Fibroblast of skin of scalp (primary cell): Measurements from ENCODE around the gene C16orf96.
"Not testable (repeated sequence)": the region's sequence is repeated elsewhere in the genome, so short reads cannot be mapped to it uniquely, and the experiment has no call there.

Experiments
- DNase-seq: peaks from one replicate; pipeline ENCODE4 v3.0.0-alpha.2; 2013

The C16orf96 gene

GRCh38 chr16:4566144-4566543 is 10.0 kb downstream of the C16orf96 start:
- no peak for DNase-seq

DNA sequence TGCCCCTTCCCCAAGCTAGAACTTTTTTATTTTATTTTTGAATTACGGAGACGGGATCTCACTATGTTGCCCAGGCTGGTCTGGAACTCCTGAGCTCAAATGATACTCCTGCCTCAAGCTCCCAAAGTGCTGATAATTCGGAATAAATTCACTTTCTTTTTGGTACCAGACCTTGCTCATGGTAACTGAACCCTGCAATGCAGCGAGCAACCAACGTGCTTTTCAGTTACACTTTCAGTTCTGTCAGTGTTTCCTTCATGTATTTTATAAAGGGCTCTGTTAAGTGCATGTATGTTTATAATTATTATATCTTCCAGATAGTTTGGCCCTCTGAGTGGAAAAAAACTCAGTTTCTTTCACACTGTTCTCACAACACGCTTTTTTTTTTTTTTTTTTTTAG is 13.9 kb downstream of the C16orf96 start:
- DNase-seq = no peak

DNA sequence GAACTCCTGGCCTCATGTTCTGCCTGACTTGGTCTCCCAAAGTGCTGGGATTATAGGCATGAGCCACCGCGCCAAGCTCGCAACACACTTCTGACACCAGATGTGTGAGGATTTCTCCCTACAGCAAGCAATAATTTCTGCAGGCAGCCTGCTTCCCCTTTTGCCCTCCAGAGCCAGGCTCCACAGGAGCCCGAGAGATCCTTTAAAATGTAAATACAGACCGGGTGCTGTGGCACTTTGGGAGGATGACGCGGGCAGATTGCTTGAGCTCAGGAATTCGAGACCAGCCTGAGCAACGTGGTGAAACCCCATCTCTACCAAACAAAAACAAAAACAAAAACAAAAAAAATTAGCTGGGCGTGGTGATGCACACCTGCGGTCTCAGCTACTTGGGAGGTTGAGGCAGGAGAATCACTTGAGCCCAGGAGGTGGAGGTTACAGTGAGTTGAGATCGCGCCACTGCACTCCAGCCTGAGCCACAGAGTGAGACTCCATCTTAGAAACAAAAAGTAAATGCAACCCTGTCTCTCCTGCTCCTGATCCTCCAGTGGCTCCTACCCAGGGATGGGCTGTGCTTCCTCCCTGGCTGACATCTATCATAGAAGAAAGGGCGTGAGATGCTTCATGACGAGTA is 14.7 kb downstream of the C16orf96 start:
- no peak for DNase-seq

DNA sequence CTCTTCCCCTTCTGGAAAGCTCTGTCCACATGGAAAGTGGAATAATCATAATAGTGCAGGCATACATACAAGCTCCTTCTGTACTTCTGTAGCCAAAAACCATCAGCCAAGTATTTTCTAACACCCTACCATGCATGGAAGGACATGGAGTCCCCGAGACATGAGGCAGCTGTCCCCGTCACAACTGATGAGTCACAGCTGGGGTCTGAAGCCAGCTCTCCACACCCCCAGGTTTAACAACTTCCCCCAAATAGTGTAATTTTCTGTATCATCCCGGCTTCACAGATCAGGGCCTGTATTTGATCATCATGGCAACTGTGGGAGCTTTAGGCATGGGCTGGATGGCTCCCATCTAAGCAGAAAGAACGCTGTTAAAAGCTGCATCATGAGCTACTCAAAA is 16.6 kb downstream of the C16orf96 start:
- DNase-seq = no peak

DNA sequence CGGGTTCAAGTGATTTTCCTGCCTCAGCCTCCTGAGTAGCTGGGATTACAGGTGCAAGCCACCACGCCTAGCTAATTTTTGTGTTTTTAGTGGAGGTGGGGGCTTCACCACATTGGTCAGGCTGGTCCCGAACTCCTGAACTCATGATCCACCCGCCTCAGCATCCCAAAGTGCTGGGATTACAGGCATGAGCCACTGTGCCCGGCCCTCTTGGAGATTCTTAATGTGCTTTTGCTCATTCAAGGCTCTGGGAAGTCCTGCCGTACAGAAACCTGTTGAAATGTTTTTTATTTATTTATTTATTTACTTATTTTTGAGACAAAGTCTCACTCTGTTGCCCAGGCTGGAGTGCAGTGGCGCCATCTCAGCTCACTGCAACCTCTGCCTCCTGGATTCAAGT is 17.8 kb downstream of the C16orf96 start:
- not testable (repeated sequence) for DNase-seq

GRCh38 chr16:4574919-4575705 is 19.0 kb downstream of the C16orf96 start:
- no peak for DNase-seq

DNA sequence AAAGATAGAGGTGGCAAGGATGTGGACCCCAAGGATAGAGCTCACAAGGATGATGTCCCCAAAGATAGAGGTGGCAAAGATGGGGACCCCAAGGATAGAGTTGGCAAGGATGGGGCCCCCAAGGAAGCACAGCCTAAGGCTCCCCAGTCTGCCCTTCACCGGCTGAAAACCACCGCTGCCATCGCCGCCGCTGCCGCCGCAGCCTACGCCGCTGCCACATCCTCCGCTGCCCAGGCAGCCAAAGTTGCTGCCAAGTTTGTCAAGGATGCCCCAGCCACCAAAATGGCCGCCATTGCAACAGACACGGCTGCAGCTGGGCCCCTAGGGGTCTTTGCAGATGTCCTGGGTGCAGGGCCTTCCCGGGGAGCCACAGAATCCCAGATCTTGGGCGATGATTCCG is 19.9 kb downstream of the C16orf96 start:
- DNase-seq = no peak

- no peak for DNase-seq
Measured at GRCh38 chr16:4578961-4579530, 22.9 kb downstream of the C16orf96 start.

DNA sequence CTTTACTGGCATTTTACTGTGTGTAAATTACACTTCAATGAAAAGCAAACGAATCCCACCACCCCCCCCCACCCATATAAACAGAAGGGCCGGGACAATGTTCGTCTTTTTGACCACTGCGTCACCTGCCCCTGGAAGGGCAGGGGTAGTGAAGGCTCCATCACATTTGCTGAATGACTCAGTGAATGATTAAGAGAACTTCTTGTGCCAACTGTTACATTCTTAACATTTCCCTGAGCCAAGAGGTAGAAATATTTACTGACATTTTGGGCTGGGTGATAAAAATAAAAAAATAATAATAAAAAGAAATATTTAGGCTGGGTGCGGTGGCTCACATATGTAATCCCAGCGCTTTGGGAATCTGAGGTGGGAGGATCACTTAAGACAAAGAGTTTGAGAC is 24.1 kb downstream of the C16orf96 start:
- no peak for DNase-seq

GRCh38 chr16:4583906-4584305 is 27.8 kb downstream of the C16orf96 start:
- no peak for DNase-seq

DNA sequence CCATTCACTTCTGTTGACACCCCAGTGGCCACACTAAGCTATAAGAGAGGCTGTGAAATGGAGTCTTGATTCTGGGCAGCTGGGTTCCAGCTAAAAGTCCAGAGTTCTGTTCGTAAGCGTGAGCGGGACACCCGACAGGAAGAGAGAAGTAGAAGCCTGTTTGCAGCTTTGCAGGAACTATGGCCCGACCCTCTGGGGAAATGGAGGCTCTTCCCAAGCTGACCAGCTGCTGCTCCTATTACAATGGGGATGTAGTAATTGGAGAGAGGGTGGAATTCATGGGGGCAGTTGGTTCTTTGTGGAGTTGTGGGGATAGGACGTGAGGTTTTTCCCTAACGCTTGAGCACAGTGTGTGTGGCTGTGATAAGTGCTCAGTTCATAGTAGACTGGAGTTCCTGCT is 30.2 kb downstream of the C16orf96 start:
- no peak for DNase-seq

DNA sequence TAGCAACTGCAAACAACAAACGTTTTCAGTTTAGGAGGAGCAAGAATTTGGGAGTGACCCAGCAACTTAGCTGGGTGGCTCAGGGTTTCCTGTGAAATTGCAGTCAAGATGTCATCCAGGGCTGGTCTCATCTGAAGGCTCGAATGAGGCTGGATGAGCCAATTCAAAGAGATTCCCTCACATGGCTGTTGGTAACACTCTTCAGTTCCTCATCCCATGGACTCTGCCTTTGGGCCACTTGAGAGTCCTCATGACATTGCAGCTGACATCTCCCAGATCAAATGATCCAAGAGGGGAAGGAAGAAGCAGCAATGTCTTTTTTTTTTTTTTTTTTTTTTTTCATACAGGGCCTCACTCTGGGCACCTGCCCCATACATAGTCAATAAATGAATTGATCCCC is 32.2 kb downstream of the C16orf96 start:
- DNase-seq = no peak

GRCh38 chr16:4588961-4589360 is 32.8 kb downstream of the C16orf96 start:
- no peak for DNase-seq

GRCh38 chr16:4591191-4591590 is 35.1 kb downstream of the C16orf96 start:
- no peak for DNase-seq

DNA sequence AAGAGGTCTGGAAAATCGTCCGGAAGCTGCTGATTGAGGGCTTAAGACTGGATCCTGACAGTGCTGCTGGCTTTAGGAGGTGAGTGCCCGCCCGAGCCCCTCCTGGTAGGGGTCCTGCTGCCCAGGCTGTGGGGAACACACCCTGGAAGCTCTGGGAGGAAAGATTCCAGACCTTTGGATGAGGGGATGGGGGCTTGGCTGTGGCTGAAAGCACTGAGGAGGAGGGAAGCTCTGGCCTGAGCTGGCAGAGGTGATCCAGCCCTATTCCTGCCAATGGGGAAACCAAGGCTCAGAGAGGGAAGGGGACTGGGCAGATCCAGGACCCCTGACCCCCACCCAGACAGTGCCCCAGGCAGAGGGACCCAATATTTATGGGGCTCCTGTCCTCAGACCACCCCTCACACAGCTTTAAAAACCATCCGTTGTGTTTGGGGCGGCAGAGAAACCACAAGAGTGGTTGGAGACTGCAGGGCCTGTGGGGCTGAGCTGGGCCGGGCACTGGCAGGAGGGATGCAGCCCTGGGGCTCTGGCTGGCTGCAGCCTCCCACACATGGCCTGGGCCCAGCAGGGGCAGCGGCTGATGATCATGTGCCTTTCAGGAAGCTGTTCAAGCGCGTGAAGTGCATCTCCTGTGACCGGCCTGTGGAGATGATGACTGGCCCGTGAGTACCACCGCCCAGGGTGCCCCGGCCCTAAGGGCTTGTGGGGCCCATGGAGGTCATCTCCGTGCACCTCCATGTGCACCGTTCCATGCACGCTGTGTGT is 35.7 kb downstream of the C16orf96 start:
- DNase-seq = no peak

GRCh38 chr16:4593086-4593485 is 36.9 kb downstream of the C16orf96 start:
- DNase-seq = no peak

GRCh38 chr16:4594433-4595410 is 38.6 kb downstream of the C16orf96 start:
- no peak for DNase-seq

DNA sequence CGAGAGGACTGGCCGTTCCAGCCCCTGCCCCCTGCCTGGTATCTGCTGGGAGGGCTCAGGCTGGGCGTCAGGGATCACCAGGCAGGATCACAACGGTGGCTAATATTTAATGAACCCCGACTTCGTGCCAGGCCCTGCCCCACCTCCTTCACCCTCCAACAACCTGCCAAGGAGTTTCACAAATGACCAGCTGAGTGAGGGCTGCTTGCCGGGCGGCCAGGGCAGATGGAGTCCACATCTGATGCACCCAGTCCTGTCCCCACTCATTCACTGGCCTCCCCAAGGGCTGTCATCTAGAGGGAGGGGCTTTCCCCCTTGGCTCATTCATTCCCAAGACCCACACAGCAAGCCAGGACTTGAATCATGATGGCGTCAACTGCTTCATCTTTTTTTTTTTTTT is 41.0 kb downstream of the C16orf96 start:
- no peak for DNase-seq

DNA sequence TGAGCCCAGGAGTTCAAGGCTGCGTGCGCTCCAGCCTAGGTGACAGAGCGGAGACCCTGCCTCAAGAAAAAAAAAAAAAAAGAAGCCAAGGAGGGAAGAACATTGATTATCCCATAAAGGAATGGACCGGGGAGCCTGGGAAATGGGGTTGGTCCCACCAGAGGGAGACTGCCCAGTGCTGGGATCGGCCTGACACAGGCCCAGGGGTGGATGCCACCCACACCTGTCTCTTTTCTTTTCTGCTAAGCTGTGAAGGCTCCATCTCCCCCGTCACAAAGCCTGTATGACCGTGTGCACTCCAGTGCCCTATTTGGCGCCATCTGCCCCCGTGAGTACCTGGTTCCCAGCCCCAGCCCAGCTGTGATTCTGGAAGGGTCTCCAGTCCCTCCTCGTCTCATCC is 42.9 kb downstream of the C16orf96 start:
- DNase-seq = no peak

- DNase-seq = no peak
Measured at GRCh38 chr16:4599545-4599944, 43.4 kb downstream of the C16orf96 start.

DNA sequence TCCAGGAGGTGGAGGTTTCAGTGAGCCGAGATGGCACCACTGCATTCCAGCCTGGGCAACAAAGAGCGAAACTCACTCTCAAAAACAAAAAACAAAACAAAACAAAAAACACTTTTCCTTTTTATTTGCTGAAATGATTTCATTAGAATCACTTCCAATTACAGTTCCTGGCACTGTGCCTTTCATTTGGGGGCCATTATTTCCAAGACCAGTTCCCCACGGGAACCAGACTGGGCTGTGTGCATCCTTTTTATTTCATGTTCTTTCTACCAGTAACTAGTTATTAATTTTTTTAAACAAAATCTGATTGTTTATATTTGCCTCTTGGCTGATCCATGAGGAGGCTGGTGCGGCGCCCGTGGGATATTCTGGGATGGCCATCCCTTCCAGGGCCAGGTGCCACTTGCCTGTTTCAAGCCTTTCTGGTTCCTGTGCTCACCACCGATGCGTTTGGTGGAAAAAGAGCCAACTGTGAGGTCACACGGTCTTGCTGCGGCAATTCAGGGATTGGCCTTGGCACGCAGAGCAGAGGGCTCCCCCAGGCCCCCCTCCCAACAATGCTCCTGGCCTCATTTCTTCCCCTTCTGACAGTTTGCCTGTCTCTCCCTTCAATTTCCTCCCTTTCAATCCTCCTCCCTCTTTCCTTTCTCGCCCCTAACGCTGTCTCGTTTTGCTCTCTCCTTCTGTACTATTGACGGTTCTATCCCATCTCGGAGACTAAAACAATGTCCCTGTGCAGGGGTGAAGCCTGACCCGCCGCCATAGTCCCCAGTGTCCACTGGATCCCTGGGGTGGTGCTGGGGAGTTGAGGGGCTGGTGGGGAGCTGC is 45.1 kb downstream of the C16orf96 start:
- no peak for DNase-seq
